Measurements from ENCODE around the gene CDYL2.
A peak's percentile ranks its signal among the peaks of the same experiment; 100 is the strongest.

CDYL2 gene

DNA sequence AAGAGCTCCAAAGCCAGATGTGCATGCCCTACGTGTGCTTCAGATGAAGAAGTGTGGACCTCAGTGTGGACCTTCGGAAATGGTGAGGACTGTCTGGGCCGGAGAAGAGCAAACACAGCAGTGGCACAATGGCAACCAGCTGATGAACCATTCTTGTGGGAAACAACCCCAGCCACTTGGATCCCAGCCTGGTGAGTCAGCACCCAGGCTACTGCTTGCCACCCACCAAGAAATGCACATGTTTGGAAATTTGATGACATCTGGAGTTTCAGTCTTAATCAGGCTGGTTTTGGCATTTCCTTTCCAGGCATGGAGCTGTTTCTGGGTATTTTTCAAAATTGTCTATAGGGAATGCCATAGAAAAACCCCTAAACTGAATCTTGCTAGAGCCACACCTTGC lies 220.9 kb downstream of the CDYL2 start:
- peak; percentile 92 for DNase-seq

DNA sequence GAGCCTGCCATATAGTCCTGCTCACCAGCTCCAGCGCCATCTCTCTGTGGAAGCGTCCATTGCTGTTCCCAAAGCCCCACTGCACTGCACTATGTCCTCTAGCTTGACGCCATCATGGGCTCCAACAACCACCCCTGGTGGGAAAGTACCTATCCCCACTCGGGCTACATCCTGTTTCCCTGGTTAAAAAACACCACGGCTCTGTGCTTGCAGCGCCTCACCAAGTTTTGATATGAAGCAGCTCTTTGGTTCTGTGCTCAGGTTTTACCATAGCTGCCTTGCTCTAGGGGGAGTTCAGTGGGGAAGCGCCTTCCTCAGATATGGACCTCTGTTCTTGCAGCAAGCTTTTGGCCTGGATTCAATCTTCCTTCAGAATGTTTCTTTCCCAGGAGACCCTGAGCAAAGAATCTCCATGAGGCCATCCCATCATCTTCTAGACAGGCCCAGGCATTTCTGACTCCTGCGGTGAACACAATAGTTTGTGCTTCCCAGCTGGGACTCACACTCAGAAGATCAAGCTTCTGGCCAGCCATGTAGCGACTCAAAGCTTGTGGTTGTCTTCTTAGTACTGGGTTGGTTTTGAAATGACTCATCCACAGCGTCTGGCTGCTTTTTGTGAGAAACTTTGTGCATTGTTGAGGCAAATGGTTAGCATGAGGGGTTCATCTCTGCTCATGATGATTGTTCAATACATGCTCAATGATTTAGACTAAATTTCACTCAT lies 224.1 kb downstream of the CDYL2 start:
- DNase-seq: peak; percentile 97

DNA sequence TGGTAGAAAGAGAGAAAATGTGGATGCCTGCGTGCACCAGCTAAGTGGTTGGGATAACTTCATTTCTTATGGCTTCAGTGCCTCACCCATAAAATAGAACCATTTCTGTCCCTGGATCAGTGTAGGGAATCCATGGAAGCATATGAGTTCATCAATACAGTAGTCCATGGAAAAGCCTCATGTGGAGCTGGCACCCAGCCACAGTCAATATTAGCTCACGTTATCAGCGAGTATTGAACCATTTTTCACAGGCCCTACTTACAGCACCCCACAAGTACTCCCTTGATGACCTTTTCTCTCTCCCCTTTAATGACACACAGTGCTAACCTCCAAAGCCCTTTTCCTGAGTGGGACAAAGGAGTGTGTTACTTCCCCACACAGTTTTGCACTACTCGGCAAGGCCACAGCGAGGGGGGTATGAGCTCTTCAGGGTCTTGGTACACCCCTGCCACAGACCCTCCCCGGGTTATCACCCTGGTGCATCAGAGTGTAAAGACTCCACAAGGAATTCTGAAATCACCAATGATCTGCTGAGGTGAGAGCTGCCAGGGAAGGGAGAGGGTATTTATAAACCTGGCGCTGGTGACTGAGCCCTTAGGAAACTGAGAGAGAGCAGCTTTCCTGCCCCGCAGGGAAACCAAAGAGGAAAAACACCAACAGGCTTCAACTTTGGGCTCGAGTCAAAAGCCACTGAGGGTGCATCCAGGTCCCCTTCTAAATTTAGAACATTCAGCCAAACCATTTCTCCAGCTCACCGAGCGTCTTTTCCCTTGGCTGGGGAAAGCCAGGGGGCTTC lies 226.7 kb downstream of the CDYL2 start:
- DNase-seq: no peak

DNA sequence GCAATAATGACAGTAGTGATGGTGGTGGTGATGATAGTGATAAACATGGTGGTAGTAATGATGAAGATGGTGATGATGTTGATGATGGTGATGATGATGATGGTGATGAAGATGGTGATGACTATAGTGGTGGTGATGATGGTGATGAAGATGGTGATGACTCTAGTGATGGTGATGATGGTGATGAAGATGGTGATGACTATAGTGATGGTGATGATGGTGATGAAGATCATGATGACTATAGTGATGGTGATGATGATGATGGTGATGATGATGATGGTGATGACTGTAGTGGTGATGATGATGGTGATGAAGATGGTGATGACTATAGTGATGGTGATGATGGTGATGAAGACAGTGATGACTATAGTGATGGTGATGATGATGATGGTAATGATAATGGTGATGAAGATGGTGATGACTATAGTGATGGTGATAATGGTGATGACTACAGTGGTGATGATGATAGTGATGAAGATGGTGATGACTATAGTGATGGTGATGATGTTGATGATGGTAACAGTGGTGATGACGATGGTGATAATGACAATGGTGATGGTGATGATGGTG lies 228.0 kb downstream of the CDYL2 start:
- DNase-seq: no peak

DNA sequence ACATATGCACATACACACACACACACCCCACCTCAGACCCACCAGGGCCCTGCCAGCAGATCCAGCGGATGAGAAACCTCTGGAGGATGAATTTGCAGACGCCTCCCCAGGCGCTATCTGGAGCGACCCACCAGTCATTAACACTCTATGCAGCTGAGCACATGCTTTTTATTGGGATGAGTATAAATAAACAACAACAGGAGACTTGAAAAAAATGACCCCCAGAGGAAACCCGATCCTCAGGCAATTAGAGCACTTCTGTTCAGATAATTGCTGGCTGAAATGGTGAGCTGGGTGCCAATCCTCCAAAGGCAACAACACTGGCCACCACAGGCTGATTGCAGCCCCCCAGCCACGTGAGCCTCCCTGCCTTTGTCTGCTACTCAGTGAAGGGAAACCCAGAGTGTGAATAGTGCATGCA lies 230.7 kb downstream of the CDYL2 start:
- no peak for DNase-seq

DNA sequence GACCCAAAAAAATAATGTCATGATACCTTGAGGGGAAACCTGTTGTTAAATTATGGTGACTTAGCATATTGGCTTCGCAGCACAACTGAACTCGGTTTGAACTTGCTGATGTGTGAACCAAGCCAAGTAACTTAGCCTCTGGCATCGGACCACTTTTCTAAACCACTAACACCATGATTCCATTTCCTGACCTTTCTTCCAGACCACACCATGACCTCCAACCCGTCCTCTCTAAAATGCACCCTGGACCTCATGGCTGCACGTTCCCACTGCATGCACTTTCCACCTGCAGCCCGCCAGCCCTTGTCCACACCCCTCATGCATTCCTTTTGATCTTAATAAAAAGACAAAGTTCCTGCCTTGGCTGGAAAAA lies 234.3 kb downstream of the CDYL2 start:
- DNase-seq: peak; percentile 69

DNA sequence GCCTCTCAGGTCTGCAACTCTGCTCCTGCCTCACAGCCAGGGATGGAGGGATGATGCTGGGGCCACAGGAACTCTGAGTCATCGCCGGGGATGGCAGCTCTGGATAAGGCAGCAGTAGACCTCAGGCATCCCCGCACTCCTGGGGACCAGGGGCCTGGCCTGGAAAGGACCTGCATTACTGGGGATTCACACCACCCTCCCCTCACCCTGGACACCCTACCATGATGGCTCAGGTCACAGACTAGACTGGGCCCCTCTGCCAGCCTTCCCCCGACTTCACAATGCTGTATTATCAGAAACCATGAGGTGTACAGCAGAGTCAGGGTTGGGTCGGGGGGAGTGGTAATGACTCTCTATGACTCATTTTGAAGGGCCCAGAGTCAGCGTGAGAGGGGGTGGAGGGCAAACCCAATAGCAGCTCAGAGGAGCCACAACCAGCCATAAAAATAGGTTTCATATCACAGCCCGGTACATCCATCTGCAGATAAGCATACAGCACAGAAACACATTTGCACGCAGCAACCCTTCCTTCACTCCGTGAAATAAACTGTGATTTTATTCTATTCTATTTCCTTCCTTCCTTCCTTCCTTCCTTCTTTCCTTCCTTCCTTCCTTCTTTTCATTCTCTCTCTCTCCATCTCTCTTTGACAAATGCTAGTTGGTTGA lies 234.8 kb downstream of the CDYL2 start:
- DNase-seq: peak; percentile 96

DNA sequence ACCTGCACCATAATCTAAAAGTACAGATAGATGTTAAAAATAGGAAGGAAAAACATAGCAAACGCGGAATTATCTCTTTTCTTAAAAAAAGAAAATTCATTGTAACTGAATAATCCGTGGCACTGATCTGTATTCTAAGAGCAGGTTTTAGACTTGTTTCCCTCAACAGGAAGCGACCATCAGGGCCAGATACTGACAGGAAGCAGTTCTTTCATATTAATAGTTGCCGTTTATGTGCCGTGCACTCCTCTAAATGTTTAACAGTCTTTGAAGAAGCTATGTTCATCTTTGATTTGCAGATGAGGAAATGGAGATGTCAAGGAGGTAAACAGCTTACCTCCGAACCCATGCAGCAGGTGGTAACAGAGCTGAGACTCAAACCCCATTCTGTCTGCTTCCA lies 240.0 kb downstream of the CDYL2 start:
- DNase-seq: peak; percentile 21

DNA sequence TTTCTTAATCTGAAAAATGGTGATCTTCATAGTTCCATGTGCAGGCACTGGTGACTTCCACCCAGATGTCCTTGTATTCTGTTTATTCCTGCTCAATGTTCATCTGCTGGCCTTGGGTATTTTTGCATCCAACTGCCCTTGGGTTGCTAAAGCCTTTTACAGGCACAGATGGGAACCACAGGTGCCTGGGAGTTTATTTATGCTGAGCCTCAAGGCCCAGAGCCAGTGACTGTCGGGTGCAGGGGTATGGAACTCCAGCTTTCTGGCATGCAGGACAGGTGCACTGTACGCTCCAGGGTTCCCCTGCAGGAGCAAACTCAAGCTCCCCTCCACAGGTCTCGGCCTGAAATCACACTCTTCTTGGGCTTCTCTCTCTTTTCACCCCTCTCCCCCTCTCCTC lies 241.3 kb downstream of the CDYL2 start:
- no peak for DNase-seq

DNA sequence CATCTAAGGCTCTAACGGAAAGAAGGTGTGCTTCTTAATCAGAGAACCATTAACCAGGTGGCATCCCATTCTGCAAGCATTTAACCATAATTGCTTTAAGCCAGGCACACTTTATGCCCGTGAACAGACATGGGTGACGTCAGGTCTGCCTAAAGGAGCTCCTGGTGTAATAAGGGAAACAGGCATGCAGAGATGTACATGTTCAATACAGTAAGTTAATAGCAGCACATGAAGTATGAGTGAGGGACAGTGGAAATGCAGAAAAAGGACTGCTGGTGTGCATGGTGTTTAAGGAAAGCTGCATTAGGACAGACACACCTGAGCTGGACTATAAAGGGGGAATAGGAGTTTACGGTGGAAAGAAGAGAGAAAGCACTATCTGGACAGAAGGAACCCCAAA lies 245.0 kb downstream of the CDYL2 start:
- DNase-seq: no peak

DNA sequence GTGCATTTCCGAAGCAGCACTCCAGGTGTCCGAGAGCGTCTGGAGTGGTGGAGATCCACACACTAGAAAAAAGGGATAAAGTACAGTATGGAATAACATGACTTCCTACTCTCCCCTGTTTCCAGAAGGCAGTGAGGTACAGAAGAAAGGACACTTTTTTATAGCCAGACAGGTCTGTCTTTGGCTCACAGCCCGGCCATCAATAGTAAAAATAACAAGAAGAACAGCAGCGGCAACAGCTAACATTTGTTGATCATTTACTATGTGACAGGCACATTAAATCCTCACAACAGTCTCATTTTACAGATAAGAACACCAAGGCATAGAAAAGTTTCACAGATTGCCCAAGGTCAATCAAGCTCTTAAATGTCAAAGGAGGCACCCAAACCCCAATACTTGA lies 247.4 kb downstream of the CDYL2 start:
- DNase-seq: no peak

DNA sequence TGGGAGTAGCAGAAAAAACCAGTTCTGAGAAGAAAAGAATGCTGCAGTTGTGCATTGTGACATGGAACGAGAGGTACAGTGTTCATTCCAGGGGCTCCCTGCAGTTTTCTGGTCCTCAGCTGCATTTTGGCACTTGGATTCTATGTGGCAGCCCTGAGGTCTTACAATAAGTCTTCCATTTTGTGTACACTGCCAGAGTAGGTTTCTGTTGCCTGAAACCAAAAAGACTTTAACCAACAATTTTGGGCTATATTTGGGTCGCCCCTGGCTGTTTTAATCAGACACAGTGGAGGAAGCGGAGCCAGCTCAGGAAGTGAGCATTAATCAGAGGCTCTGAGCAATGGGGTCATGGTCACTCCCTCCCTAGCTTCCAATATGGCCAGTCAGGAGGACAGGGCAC lies 247.9 kb downstream of the CDYL2 start:
- DNase-seq: no peak

DNA sequence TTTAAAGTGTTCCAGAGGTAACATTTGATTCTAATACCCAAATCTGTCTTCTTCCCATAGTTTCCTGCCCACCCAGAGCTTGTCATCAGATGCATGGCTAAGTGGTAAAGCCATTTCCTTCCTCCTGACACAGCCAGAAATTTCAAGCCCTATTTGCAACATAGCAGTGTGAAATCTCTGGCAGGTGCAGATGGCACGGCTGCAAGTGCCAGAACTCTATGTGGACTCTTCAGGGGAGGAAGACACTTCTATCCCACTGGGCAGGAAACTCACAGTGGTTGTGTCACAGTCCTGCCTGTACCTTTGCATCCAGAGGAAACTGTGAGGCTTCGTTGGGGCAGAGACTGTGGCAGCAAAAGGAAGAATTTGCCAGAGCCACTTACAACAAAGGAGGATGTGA lies 250.4 kb downstream of the CDYL2 start:
- no peak for DNase-seq

DNA sequence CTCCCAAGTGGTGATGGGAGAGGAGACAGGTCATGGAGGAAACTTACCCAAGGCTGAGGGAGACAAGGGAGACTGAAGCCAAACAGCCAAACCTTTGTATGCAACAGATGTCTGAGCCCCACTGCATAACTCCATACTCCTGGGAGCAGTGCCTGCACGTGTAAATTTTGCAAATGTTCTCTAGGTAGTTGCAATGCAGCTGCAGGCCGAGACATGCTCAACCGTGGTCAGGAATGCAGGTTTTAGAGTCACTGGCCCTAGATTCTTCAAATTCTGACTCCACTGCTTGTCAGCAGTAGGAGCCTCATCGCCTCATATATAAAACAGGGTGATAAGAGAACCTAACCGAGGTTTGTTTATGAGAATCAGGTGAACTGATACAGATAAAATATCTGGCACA lies 252.1 kb downstream of the CDYL2 start:
- DNase-seq: no peak
